Muscle layer of colon (tissue), 2 donors: ENCODE data around the gene MARVELD3.
"Not testable (repeated sequence)": the region's sequence is repeated elsewhere in the genome, so short reads cannot be mapped to it uniquely, and the experiment has no call there.

ENCODE experiments used
- H3K27ac ChIP-seq: one replicate; pipeline ENCODE4 v1.7.0; 2013; ENCODE audit warnings: low read depth, mild to moderate bottlenecking, low read length, moderate library complexity
- H3K27me3 ChIP-seq, 2 donors: one replicate each; pipeline ENCODE4 v1.7.0; 2013; ENCODE audit warnings: low read length in 2 of 2, mild to moderate bottlenecking in 2 of 2; ENCODE audit not compliant: insufficient read depth in 2 of 2, control insufficient read depth in 1 of 2
- H3K36me3 ChIP-seq: one replicate; pipeline ENCODE4 v1.7.0; 2013; ENCODE audit warnings: mild to moderate bottlenecking, low read length; ENCODE audit not compliant: insufficient read depth
- H3K4me1 ChIP-seq: one replicate; pipeline ENCODE4 v1.7.0; 2013; ENCODE audit warnings: mild to moderate bottlenecking, low read length; ENCODE audit not compliant: insufficient read depth
- H3K4me3 ChIP-seq, 2 donors: one replicate each; pipeline ENCODE4 v1.7.0; 2013; ENCODE audit warnings: low read length in 2 of 2, low read depth in 1 of 2, mild to moderate bottlenecking in 1 of 2, moderate library complexity in 1 of 2
- H3K9ac ChIP-seq: one replicate; pipeline ENCODE4 v1.7.0; 2013; ENCODE audit warnings: low read length
- H3K9me3 ChIP-seq: one replicate; pipeline ENCODE4 v1.7.0; 2013; ENCODE audit warnings: mild to moderate bottlenecking, low read length
- donor health status: abdominal sarcoma.
- donor health status: Adenocarcinoma of cecum.

MARVELD3 gene

GRCh38 chr16:71674229-71674628 lies 48.2 kb downstream of the MARVELD3 start:
- Histone ChIP-seq H3K4me3 (no peak overlapping the region), H3K36me3 (peaks cover 36% of the 10 kb centered on the region), H3K9ac (no peak overlapping the region), H3K9me3 (no peaks in the 10 kb centered on the region), H3K27ac (no peak overlapping the region), H3K4me1 (no peaks in the 10 kb centered on the region), H3K27me3 (no peaks in the 10 kb centered on the region)

- Histone ChIP-seq H3K36me3 (peaks cover 24% of the 10 kb centered on the region), H3K4me3 (no peak overlapping the region), H3K4me1 (no peaks in the 10 kb centered on the region), H3K9me3 (no peaks in the 10 kb centered on the region), H3K9ac (no peak overlapping the region), H3K27me3 (no peaks in the 10 kb centered on the region), H3K27ac (no peak overlapping the region)
Measured at GRCh38 chr16:71675380-71675779, 49.4 kb downstream of the MARVELD3 start.

- Histone ChIP-seq H3K27ac (no peak overlapping the region), H3K4me3 (no peak overlapping the region), H3K9ac (no peak overlapping the region), H3K36me3 (peaks cover 24% of the 10 kb centered on the region), H3K4me1 (no peaks in the 10 kb centered on the region), H3K9me3 (no peaks in the 10 kb centered on the region), H3K27me3 (no peaks in the 10 kb centered on the region)
Measured at GRCh38 chr16:71676236-71676635, 50.3 kb downstream of the MARVELD3 start.

- H3K27me3 ChIP-seq: no peaks in the 10 kb centered on the region
- H3K36me3 ChIP-seq: peaks cover 13% of the 10 kb centered on the region
- H3K4me3 ChIP-seq: no peak overlapping the region
- H3K4me1 ChIP-seq: no peaks in the 10 kb centered on the region
- H3K9me3 ChIP-seq: no peaks in the 10 kb centered on the region
- no peak overlapping the region for H3K27ac ChIP-seq
- no peak overlapping the region for H3K9ac ChIP-seq
Measured at GRCh38 chr16:71681360-71681759, 55.4 kb downstream of the MARVELD3 start.

GRCh38 chr16:71684280-71684679 lies 58.3 kb downstream of the MARVELD3 start:
- not testable (repeated sequence) for H3K4me1 ChIP-seq, H3K9ac ChIP-seq, H3K27me3 ChIP-seq, H3K27ac ChIP-seq, H3K9me3 ChIP-seq, H3K4me3 ChIP-seq
- peaks cover 10% of the 10 kb centered on the region for H3K36me3 ChIP-seq
